A549 (cell line): ENCODE measurements around the gene ENO2.
A peak's percentile ranks its signal among the peaks of the same experiment; 100 is the strongest.

Experiments used
- CBX2 ChIP-seq: fragments of 200-600 bp; sonication (generic); IDR thresholded peaks from 2 replicates; pipeline ENCODE4 v1.6.1; 2016; ENCODE audit warnings: low read depth, mild to moderate bottlenecking, borderline replicate concordance
- CEBPB ChIP-seq, 2 experiments: fragments of >200 bp in 1 of 2; sonication (Bioruptor Twin) in 1 of 2; formaldehyde crosslinking in 1 of 2; IDR thresholded peaks; 2 replicates each; pipeline ENCODE4 v1.6.1; 2012 to 2016
- CTCF ChIP-seq: fragments of >200 bp; sonication (Bioruptor Twin); formaldehyde crosslinking; IDR thresholded peaks from 3 replicates; pipeline ENCODE4 v1.5.1; 2016
- EHMT2 ChIP-seq: fragments of 200-600 bp; sonication (generic); IDR thresholded peaks from 2 replicates; pipeline ENCODE4 v1.6.1; 2016; ENCODE audit warnings: antibody characterized with exemption, low read depth, mild to moderate bottlenecking, moderate library complexity
- HDAC2 ChIP-seq: fragments of 200-600 bp; sonication (generic); IDR thresholded peaks from 2 replicates; pipeline ENCODE4 v1.6.1; 2016
- JUN ChIP-seq, 2 experiments: fragments of >200 bp; sonication (Bioruptor Twin); formaldehyde crosslinking; IDR thresholded peaks; 2 replicates in 1 of 2; 3 replicates in 1 of 2; pipeline ENCODE4 v1.6.1; 2016 to 2017
- NFE2L2 ChIP-seq: fragments of 150-350 bp; conservative IDR thresholded peaks from 2 replicates; pipeline ENCODE4 v1.6.1; 2014; ENCODE audit warnings: low read length
- NR3C1 ChIP-seq: fragments of >200 bp; sonication (Bioruptor Twin); formaldehyde crosslinking; IDR thresholded peaks from 3 replicates; pipeline ENCODE4 v1.6.1; 2017
- POLR2A ChIP-seq: IDR thresholded peaks from 2 replicates; pipeline ENCODE4 v1.6.1; 2012; ENCODE audit warnings: mild to moderate bottlenecking, low read length
- ZFP36 ChIP-seq: fragments of 450-650 bp; IDR thresholded peaks from 2 replicates; pipeline ENCODE4 v1.6.1; 2014; ENCODE audit warnings: borderline replicate concordance; ENCODE audit not compliant: partially characterized antibody

DNA sequence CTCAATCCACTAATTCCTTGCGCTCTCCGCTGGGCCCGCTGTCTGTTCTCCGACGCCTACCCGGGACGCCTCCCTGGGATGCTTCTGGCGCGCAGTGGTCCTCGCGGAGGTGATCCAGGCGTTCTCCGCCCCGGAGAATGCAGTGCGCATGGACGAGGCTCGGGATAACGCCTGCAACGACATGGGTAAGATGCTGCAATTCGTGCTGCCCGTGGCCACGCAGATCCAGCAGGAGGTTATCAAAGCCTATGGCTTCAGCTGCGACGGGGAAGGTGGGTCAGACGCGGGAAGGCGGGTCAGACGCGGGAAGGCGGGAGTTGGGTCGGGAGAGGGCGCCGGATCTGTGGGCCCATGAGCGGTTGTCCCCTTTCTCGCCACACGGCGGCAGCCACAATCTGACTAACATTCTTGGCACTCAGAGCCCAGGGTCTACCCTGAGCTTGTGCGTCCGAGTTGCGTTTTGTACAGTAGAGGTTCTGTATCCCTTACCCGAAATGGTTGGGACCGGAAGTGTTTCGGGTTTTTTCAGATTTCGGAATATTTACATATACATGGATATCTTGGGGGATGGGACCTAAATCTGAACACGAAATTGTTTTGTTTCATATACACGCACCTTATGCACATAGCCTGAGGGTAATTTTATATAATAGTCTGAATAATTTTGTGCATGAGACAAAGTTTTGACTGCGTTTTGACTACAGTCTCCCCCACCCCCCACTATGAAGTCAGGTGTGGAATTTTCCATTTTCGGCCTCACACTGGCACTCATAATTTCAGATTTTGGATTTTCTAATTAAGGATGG, 30.2 kb downstream of the ENO2 start:
- TF ChIP-seq EHMT2, result no peak
- peak; percentile 85 for TF ChIP-seq CTCF
- TF ChIP-seq JUN (IDR thresholded peaks at IDR 0.05), result no peak
- TF ChIP-seq NFE2L2, result no peak
- TF ChIP-seq ZFP36, result no peak
- TF ChIP-seq CBX2, result no peak
- TF ChIP-seq HDAC2, result no peak
- no peak; the same call in 1 of the 2 replicates for TF ChIP-seq POLR2A
- TF ChIP-seq NR3C1, result no peak
- no peak for TF ChIP-seq CEBPB (IDR thresholded peaks at IDR 0.05)
